ENCODE measurements around the gene PRM3. TPM values are rescaled to one million over a fixed set of nuclear protein-coding genes. Genes with fewer than 3 reads are reported as not detected.

The PRM3 gene
- total RNA-seq, 2 experiments from 2014 or later = not detected

GRCh38 chr16:11310634-11310977 lies 37.2 kb upstream of the PRM3 start:
- H3K27ac ChIP-seq (ENCODE audit: low read depth in 1 of 2, low read length in 2 of 2) = no peak overlapping the region
- no peaks in the 10 kb centered on the region for H3K36me3 ChIP-seq (ENCODE audit: insufficient read depth, low read length)
- Mint-ChIP-seq H3K36me3 (ENCODE audit: low read depth) (no peaks in the 10 kb centered on the region), H3K27me3 (no peaks in the 10 kb centered on the region), H3K4me1 (ENCODE audit: low read depth) (peaks cover 39% of the 10 kb centered on the region), H3K9me3 (no peaks in the 10 kb centered on the region), H3K27ac (peak overlapping the region; percentile 81), H3K4me3 (peak overlapping the region; percentile 40)
- intact Hi-C loops (cut with DNase I, micrococcal nuclease) = no loop called here
- ATAC-seq (ENCODE audit: poor library complexity) = no peak
- ChIA-PET POLR2A (interaction anchor here (0.8 to 5.9 kb wide), 10 partner anchors 13 to 58 kb away, joined by 3 to 29 read pairs (median 4); partner anchors contain the start of gene SOCS1), CTCF (no interaction called here)
- DNase-seq = no peak
- no peaks in the 10 kb centered on the region for H3K27me3 ChIP-seq (ENCODE audit: control insufficient read depth in 1 of 2, insufficient read depth in 2 of 2, low read length in 2 of 2)
- H3K4me1 ChIP-seq (ENCODE audit: insufficient read depth, low read length) = peaks cover 38% of the 10 kb centered on the region
- no peak for TF ChIP-seq CTCF (IDR thresholded peaks at IDR 0.05)
- no peaks in the 10 kb centered on the region for H3K9me3 ChIP-seq (ENCODE audit: control insufficient read depth in 1 of 2, insufficient read depth in 1 of 2, low read length in 2 of 2)
- no peak overlapping the region for H3K4me3 ChIP-seq (ENCODE audit: low read length)

- Histone ChIP-seq H3K4me1 (ENCODE audit: insufficient read depth, low read length) (peaks cover 38% of the 10 kb centered on the region), H3K4me3 (ENCODE audit: low read length) (no peak overlapping the region), H3K9me3 (ENCODE audit: control insufficient read depth in 1 of 2, insufficient read depth in 1 of 2, low read length in 2 of 2) (no peaks in the 10 kb centered on the region), H3K36me3 (ENCODE audit: insufficient read depth, low read length) (no peaks in the 10 kb centered on the region), H3K27me3 (ENCODE audit: control insufficient read depth in 1 of 2, insufficient read depth in 2 of 2, low read length in 2 of 2) (no peaks in the 10 kb centered on the region), H3K27ac (ENCODE audit: low read depth in 1 of 2, low read length in 2 of 2) (no peak overlapping the region)
- no peak for ATAC-seq (ENCODE audit: poor library complexity)
- ChIA-PET CTCF (no interaction called here), POLR2A (interaction anchor here (0.9 to 5.9 kb wide), 6 partner anchors 12 to 58 kb away, joined by 3 to 29 read pairs (median 4); partner anchors contain the start of gene SOCS1)
- H3K4me1 Mint-ChIP-seq (ENCODE audit: low read depth) = peaks cover 39% of the 10 kb centered on the region
- H3K9me3 Mint-ChIP-seq = no peaks in the 10 kb centered on the region
- H3K4me3 Mint-ChIP-seq = no peak overlapping the region
- TF ChIP-seq CTCF (IDR thresholded peaks at IDR 0.05) = no peak
- intact Hi-C loops (cut with DNase I, micrococcal nuclease) = no loop called here
- DNase-seq = no peak
- no peaks in the 10 kb centered on the region for H3K36me3 Mint-ChIP-seq (ENCODE audit: low read depth)
- H3K27ac Mint-ChIP-seq = no peak overlapping the region
- no peaks in the 10 kb centered on the region for H3K27me3 Mint-ChIP-seq
Measured at GRCh38 chr16:11309895-11310633, 36.6 kb upstream of the PRM3 start.

- Histone ChIP-seq H3K27ac (ENCODE audit: low read depth in 1 of 2, low read length in 2 of 2) (no peak overlapping the region), H3K27me3 (ENCODE audit: control insufficient read depth in 1 of 2, insufficient read depth in 2 of 2, low read length in 2 of 2) (no peaks in the 10 kb centered on the region), H3K4me1 (ENCODE audit: insufficient read depth, low read length) (peaks cover 38% of the 10 kb centered on the region), H3K36me3 (ENCODE audit: insufficient read depth, low read length) (no peaks in the 10 kb centered on the region), H3K4me3 (ENCODE audit: low read length) (no peak overlapping the region), H3K9me3 (ENCODE audit: control insufficient read depth in 1 of 2, insufficient read depth in 1 of 2, low read length in 2 of 2) (no peaks in the 10 kb centered on the region)
- Mint-ChIP-seq H3K4me3 (no peak overlapping the region), H3K4me1 (ENCODE audit: low read depth) (peaks cover 33% of the 10 kb centered on the region), H3K36me3 (ENCODE audit: low read depth) (no peaks in the 10 kb centered on the region), H3K9me3 (no peaks in the 10 kb centered on the region), H3K27ac (no peak overlapping the region), H3K27me3 (no peaks in the 10 kb centered on the region)
- ChIA-PET POLR2A (interaction anchor here (0.6 to 5.9 kb wide), 2 partner anchors 11 to 489 kb away, joined by 3 to 29 read pairs; partner anchors contain the start of gene ZC3H7A), CTCF (no interaction called here)
- intact Hi-C loops (cut with DNase I, micrococcal nuclease) = no loop called here
- ATAC-seq (ENCODE audit: poor library complexity) (no peak), DNase-seq (no peak)
- no peak for TF ChIP-seq CTCF (IDR thresholded peaks at IDR 0.05)
Measured at GRCh38 chr16:11308493-11309283, 35.3 kb upstream of the PRM3 start.

All from CD4-positive, alpha-beta T cell (primary cell).